Adrenal gland (tissue), 5 donors: ENCODE results near the gene TLR8.

Experiments
- POLR2A ChIP-seq, 2 donors: fragments of 450-650 bp; IDR thresholded peaks; one replicate each; pipeline ENCODE4 v1.6.1; 2017; ENCODE audit warnings: antibody characterized with exemption in 2 of 2, mild to moderate bottlenecking in 2 of 2, moderate library complexity in 1 of 2
- TF ChIP-seq, protein P1 (sequence below), 6 experiments: fragments of 450-650 bp in 4 of 6; fragments of 200-600 bp in 2 of 6; sonication (generic) in 1 of 6; IDR thresholded peaks; 1 replicate in 5 of 6; 2 replicates in 1 of 6; pipeline versions ENCODE4 v1.5.1 to v1.8.0; 2016 to 2021; ENCODE audit warnings: antibody characterized with exemption in 6 of 6, mild to moderate bottlenecking in 2 of 6, moderate library complexity in 1 of 6
- donor health status: DM: no; HTN: no; CAD: no.

DNA sequence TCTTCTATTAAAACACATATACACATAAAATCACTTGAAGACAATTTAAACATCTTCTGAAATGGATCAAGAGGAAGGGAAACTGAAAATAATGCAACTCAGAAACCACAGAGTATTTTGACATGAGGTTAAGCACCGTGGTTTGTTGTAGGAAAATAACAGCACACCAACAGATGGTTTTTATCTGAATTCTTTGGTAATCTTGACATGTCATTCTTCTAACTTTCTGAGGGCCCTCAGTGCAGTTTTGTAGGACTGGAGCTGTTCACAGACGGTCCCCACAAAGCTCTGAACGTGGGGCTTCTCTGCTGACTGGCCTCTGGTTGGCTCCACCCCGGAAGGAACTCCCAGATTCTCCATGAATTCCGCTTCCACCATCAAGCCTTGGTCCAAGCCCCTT, 16.0 kb upstream of the TLR8 start:
- TF ChIP-seq POLR2A (IDR thresholded peaks at IDR 0.05) = no peak
- TF ChIP-seq, protein P1, sequence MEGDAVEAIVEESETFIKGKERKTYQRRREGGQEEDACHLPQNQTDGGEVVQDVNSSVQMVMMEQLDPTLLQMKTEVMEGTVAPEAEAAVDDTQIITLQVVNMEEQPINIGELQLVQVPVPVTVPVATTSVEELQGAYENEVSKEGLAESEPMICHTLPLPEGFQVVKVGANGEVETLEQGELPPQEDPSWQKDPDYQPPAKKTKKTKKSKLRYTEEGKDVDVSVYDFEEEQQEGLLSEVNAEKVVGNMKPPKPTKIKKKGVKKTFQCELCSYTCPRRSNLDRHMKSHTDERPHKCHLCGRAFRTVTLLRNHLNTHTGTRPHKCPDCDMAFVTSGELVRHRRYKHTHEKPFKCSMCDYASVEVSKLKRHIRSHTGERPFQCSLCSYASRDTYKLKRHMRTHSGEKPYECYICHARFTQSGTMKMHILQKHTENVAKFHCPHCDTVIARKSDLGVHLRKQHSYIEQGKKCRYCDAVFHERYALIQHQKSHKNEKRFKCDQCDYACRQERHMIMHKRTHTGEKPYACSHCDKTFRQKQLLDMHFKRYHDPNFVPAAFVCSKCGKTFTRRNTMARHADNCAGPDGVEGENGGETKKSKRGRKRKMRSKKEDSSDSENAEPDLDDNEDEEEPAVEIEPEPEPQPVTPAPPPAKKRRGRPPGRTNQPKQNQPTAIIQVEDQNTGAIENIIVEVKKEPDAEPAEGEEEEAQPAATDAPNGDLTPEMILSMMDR (IDR thresholded peaks at IDR 0.05) = no peak
